Superior temporal gyrus (tissue), 1 donor: ENCODE data around the gene U2AF1L4.
A peak's percentile ranks its signal among the peaks of the same experiment; 100 is the strongest.

ENCODE experiments used
- DNase-seq: peaks from one replicate; pipeline ENCODE4 v3.0.0-alpha.2; 2016; ENCODE audit errors: extremely low spot score

Gene U2AF1L4

GRCh38 chr19:35745328-35746086 is at the start of gene U2AF1L4, which contains the start of gene PSENEN:
Gene U2AF1L4 (minus strand): TSS chr19:35745418. CDS start chr19:35745391, 27 bp downstream.
Gene PSENEN (plus strand): TSS chr19:35745651. CDS start chr19:35745931, 280 bp downstream.
- DNase-seq, result peak; percentile 100

DNA sequence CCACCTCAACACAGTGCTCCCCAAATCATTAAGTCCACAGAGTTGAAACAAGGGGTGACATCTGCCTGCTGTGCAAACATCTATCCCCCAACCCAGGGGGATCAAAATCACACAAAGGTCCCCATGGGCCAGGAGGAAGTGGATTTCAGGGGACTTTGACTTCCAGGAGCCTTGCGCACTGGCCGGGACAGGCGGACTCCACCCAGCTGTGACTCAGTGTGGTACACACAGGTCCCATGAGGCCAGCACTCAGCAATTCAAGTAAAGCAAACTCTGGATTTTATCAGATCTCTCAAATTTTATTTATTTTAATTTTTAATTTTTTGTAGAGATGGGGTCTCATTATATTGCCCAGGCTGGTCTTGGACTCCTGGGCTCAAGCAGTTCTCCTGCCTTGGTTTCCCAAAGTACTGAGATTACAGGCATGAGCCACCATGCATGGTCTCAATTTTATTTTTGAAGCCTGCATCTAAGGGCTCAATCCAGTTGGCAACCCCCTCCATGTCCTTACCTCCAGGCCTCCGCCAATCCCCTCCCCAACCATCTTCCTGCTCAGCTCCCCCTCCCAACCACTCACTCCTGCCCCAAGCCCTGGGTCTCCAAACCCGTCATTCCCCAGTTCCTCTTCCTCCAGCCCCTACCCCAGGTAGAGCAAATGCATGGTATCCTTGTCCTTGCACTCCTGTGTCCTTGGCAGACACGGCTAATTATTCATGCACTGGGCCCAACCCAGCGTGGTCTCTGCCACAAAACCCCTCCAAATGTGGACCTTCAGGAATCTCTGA is 48.4 kb upstream of the U2AF1L4 start:
- no peak for DNase-seq

DNA sequence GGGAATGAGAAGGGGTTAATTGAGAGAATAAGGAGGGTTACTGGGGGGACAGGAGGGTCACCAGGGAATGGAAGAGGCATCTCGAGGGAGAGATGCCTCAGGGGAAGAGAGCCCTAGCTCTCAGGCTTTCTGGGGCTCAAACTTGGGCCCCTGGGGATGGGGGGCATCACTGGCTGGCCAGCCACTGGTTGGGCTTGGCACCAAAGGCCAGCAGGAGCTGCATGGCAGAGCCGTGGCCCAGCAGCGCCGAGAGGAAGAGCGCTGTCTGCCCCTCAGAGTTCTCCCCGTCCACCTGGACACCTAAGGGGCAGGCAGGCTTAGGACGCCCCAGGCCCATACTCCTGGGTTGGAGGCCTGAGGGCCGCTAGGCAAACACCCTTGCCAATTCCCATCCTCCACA is 47.7 kb upstream of the U2AF1L4 start:
- no peak for DNase-seq

GRCh38 chr19:35792312-35792711 is 47.1 kb upstream of the U2AF1L4 start:
- DNase-seq, result no peak

GRCh38 chr19:35791814-35792279 is 46.6 kb upstream of the U2AF1L4 start:
- DNase-seq, result no peak

DNA sequence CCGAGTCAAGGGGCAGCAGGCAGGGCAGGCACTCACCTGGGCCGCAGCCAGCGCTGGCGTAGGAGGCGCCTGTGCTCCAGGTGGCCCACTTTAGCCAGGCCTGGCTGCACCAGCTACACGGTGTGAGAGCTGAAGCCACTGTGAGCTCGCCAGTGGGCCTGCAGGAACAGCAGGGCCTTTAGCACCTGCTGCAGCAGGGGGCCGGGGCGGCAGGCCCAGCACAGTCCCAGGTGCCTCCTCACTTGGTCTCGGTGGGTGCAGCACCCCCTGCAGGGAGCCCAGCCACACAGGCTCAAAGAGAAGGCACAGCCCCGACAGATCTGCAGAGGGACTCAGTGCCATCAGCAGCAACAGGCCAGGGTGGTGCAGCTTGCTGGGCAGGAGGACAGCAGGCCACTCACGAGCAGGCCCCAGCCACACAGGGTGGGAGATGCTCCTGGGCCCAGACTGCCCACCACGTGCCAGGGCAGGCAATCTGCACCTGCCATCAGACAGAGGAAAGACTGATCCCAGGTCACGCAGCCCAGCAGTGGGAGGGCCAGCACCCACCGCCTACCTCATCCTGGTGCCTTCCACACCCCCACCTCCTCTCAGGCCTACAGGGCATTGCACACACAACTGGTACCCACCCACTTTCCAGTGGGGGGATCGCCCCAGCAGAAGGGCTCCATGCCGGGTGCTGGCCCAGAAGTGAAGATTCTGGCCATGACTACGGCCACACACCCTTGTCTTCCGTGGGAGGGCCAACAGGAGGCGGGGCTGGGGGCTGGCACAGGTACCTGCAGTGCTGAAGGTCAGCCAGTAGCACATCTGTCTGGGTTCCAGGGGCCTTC is 46.0 kb upstream of the U2AF1L4 start:
- DNase-seq, result no peak

DNA sequence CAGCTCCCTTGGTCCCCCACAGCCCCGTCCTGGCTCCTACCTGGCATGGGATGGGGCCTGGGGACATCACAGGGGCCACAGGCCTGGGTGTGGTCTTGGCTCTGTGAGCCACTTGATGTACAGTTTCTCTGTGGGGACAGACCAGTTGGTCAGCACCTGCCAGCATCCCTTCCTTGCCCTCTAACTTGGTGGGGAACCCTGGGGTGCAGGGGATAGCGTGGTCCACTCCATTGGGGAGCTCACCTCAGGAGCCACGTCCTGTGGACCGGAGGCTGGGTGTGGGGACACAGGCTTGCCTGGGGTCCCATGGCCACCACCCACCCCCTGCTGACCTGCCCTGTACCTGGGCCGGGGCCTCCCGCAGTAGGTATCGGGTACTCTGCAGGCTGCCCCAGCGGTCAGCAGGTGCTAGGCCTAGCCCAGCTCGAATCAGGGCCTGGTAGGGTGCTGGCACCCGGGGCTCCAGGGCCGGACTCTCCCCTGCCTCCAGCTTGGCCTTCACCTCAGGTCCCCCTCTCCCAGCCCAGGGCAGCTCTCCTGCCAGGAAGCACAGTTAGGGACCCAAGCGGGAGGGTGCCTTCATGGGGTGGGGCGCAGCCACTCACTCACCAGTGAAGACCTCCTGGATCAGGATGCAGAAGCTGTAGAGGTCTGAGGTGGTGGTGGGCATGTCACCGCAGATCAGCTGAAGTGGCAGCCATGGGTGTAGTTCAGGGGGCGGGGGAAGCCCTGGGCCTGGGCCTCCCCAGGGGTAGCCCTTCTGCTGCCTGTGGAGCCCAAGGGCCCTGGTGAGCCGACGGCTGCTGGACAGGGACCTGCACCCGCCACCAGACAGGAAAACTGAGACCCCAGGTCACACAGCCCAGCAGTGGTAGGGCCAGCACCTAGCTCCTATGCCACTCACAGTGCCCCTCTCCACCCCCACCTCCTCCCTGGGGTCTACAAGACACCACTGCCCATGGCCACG is 45.0 kb upstream of the U2AF1L4 start:
- DNase-seq, result no peak

DNA sequence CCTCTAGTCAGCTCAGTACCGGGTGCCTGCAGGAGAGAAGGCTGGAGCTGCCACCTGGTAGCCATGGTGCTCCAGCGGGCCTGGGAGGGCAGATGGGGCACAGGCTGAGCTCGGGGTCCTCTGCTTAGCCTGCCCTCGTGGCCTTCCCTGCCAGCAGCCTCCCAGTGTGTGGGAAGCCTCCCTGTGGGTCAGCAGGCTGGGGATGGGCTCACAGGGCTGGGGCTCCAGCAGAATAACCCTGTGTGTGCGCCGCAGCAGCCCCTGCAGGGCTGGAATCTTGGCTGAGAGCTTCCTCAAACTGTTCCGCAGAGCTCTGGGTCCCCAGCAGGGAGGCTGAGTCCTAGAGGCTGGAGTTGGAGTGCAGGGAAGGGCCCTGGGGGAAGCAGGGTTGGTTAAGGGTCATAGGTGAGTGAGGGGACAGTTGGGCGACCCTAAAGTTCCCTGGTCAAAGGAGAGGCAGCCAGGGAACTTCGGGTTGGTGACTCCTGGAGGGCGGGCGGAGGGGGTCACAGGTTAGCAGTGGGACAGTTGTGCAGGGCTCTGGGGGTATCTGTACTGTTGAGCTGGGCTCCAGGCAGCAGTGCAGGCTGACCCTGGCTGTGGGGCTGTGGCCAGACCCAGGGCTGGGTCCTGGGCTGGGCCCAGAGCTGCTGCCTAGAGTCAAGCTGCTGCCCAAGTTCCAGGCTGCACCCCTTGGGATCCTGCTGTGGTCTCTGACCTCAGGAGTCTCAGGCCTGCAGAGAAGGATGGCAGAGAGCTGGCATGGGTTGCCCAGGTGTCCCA is 44.2 kb upstream of the U2AF1L4 start:
- no peak for DNase-seq

- DNase-seq, result no peak
Observed at GRCh38 chr19:35788205-35788960, 43.2 kb upstream of the U2AF1L4 start.

DNA sequence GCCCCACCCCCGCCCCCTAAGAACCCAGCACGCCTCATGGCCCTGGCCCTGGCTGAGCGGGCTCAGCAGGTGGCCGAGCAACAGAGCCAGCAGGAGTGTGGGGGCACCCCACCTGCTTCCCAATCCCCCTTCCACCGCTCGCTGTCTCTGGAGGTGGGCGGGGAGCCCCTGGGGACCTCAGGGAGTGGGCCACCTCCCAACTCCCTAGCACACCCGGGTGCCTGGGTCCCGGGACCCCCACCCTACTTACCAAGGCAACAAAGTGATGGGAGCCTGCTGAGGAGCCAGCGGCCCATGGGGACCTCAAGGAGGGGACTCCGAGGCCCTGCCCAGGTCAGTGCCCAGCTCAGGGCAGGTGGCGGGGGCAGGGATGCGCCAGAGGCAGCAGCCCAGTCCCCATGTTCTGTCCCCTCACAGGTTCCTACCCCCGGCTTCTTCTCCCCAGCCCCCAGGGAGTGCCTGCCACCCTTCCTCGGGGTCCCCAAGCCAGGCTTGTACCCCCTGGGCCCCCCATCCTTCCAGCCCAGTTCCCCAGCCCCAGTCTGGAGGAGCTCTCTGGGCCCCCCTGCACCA is 42.1 kb upstream of the U2AF1L4 start:
- DNase-seq, result no peak

DNA sequence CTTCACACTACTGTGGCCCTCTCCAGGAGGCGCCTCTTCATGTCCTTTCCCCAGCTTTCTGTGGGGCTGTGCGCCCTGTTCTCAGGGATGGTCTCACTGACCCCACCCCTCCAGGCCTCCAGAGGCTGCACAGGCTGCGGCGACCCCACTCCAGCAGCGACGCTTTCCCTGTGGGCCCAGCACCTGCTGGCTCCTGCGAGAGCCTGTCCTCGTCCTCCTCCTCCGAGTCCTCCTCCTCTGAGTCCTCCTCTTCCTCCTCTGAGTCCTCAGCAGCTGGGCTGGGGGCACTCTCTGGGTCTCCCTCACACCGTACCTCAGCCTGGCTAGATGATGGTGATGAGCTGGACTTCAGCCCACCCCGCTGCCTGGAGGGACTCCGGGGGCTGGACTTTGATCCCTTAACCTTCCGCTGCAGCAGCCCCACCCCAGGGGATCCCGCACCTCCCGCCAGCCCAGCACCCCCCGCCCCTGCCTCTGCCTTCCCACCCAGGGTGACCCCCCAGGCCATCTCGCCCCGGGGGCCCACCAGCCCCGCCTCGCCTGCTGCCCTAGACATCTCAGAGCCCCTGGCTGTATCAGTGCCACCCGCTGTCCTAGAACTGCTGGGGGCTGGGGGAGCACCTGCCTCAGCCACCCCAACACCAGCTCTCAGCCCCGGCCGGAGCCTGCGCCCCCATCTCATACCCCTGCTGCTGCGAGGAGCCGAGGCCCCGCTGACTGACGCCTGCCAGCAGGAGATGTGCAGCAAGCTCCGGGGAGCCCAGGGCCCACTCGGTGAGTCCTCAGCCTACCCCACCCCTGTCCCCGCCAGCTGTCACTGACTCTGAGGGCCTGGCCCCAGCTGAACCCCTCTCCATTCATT is 41.3 kb upstream of the U2AF1L4 start:
- no peak for DNase-seq

GRCh38 chr19:35785339-35785627 is 40.1 kb upstream of the U2AF1L4 start:
- DNase-seq, result no peak

DNA sequence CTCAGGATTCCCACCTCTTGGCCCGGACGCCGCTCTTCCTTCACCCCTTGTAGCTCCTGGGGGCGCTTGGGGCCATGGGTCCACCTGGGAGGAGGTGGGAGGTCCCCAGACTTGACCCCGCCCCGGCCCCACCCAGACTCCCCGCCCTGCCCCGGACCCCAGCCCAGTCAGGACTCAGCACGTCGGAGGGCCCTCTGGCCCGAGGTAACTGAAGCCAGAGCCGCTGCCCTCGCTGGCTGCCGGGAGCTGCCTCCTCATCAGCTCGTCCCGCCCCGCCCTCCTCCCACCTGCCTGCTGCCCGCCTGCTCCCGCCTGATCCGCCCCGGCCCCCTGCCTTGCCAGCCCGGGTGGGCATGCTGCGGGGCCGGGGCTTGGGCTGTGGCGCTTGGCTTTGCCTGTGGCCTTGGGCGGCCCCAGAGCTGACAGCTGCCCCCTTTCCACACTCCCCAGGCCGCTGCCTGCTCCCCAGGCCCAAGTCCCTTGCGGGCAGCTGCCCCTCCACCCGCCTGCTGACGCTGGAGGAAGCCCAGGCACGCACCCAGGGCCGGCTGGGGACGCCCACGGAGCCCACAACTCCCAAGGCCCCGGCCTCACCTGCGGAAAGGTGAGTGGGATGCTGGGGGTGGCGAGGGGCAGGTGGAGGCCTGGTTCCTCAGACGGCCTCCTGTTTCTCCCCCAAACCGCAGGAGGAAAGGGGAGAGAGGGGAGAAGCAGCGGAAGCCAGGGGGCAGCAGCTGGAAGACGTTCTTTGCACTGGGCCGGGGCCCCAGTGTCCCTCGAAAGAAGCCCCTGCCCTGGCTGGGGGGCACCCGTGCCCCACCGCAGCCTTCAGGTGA is 39.5 kb upstream of the U2AF1L4 start:
- DNase-seq, result no peak

DNA sequence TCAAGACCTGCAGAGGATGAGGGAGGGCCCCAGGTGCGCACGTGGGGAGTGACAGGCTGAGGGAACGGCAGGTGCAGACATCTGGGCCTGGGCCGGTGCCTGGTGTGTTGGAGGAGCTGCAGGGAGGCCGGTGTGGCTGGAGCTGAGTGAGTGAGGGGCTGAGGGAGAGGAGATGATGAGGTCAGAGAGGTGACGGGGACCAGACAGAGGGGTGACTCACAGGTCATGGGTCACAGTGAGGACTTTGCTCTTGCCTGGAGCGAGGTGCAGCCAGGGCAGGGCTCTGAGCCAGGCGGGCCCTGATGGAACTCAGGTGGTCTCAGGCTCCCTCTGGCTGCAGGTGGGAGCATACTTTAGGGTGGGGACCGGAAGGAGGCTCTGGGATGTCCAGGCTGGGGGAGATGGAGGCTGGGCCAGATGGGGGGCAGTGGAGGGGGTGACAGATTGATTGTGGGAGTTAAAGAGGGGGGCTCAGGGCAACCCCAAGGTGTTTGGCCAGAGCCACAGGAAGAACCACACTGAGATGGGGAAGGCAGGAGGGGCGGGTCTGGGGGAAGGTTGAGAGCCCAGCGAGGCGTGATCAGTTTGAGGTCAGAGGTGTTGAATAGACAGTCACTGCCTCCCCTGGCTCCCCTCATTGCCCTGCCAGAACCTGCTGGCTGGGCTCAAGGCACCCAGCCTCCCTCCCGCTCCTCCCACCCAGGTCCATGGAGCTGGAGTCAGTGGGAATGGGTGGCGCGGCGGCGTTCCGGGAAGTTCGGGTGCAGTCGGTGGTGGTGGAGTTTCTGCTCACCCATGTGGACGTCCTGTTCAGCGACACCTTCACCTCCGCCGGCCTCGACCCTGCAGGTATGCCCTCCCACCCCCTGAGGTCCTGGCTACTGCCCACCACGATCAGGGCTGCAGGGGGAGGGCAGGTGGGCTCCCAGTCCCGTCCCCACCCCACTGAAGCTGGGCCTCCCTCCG is 38.5 kb upstream of the U2AF1L4 start:
- DNase-seq, result no peak

DNA sequence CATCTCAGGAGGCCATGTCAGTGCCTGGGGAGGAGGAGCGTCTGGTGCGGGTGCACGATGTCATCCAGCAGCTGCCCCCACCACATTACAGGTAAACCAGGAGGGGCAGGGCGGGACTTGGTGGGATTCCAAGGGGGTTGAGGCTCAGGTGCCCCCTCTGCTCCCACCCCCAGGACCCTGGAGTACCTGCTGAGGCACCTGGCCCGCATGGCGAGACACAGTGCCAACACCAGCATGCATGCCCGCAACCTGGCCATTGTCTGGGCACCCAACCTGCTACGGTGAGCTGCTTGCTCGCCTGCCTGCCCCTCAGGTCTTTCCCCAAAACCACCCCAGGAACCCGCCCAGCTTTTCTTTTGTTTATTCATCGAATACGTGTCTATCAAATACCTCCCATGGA is 37.4 kb upstream of the U2AF1L4 start:
- DNase-seq, result no peak

DNA sequence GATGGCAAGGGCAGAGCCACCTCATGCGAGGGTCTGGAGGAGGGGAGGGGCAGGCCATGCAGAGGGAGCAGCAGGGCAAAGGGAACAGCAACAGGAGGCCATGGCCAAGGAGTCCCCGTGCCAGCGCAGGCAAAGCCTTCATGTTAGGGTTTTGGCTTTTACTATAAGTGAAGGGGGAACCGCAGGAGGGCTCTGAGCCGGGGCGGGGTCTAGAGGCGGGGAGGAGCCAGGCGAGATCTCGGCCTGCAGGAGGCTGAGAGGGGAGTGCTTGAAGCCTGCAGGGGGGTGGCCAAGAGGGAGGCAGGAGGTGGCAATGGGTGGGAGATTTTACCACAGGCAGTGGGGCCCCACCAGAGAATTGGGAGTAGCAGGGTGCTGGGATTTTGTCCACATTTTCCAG is 36.4 kb upstream of the U2AF1L4 start:
- no peak for DNase-seq
